Thyroid gland (tissue), 4 donors: ENCODE measurements around the gene IFNL4. TPM values are rescaled to one million over a fixed set of nuclear protein-coding genes. Genes with fewer than 3 reads are reported as not detected.

Source experiments
- DNase-seq, 2 donors: peaks; one replicate each; pipeline ENCODE4 v3.0.0-alpha.2; 2019
- H3K27ac ChIP-seq, 3 donors: fragments of 200-600 bp; sonication (generic); 1 replicate in 2 of 3; 2 replicates in 1 of 3; pipeline ENCODE4 v1.5.1; 2016 to 2019; ENCODE audit warnings: mild to moderate bottlenecking in 1 of 3, moderate library complexity in 1 of 3
- H3K27me3 ChIP-seq: fragments of 200-600 bp; sonication (generic); one replicate; pipeline ENCODE4 v1.5.1; 2019
- H3K36me3 ChIP-seq, 2 donors: fragments of 200-600 bp; sonication (generic); one replicate each; pipeline ENCODE4 v1.5.1; 2016 to 2019
- H3K4me1 ChIP-seq, 2 donors: fragments of 200-600 bp; sonication (generic); one replicate each; pipeline ENCODE4 v1.5.1; 2017 to 2019
- H3K4me3 ChIP-seq, 3 donors: fragments of 200-600 bp; sonication (generic); replicated peaks in 1 of 3; 1 replicate in 2 of 3; 2 replicates in 1 of 3; pipeline ENCODE4 v1.5.1; 2016; ENCODE audit warnings: mild to moderate bottlenecking in 1 of 3
- H3K9me3 ChIP-seq: fragments of 200-600 bp; sonication (generic); one replicate; pipeline ENCODE4 v1.5.1; 2017
- POLR2A ChIP-seq, 2 donors: fragments of 450-650 bp; IDR thresholded peaks; one replicate each; pipeline ENCODE4 v1.6.1; 2017; ENCODE audit warnings: antibody characterized with exemption in 2 of 2, mild to moderate bottlenecking in 2 of 2, moderate library complexity in 1 of 2
- WGBS, 2 donors: methylation state at CpG; one replicate each; pipeline ENCODE4 v1.1.5; 2017; 5-methylcytosine and 5-hydroxymethylcytosine counted together
- intact Hi-C: fragments of 100-400 bp; cut with DNase I; formaldehyde crosslinking; loops from one replicate; pipeline ENCODE4 v1.15.1; 2023
- total RNA-seq, 4 donors: library from RNA; depleted of rRNA; stranded (reverse); fragments of >200 nt; gene quantifications; one replicate each; pipeline ENCODE4 v1.2.3, GENCODE V29; 2016
- TF ChIP-seq, protein P1 (sequence below), 6 experiments: fragments of 200-600 bp in 3 of 6; fragments of 450-650 bp in 3 of 6; sonication (generic) in 3 of 6; IDR thresholded peaks; one replicate each; pipeline ENCODE4 v1.5.1; 2016 to 2019; ENCODE audit warnings: antibody characterized with exemption in 6 of 6, mild to moderate bottlenecking in 2 of 6, inconsistent platforms in 1 of 6, moderate library complexity in 1 of 6

The IFNL4 gene
- total RNA-seq, 4 donors from 2014 or later: not detected

- no peaks in the 10 kb centered on the region for H3K36me3 ChIP-seq
- DNase-seq: no peak
- H3K9me3 ChIP-seq: no peaks in the 10 kb centered on the region
- TF ChIP-seq POLR2A (IDR thresholded peaks at IDR 0.05): no peak
- TF ChIP-seq, protein P1, sequence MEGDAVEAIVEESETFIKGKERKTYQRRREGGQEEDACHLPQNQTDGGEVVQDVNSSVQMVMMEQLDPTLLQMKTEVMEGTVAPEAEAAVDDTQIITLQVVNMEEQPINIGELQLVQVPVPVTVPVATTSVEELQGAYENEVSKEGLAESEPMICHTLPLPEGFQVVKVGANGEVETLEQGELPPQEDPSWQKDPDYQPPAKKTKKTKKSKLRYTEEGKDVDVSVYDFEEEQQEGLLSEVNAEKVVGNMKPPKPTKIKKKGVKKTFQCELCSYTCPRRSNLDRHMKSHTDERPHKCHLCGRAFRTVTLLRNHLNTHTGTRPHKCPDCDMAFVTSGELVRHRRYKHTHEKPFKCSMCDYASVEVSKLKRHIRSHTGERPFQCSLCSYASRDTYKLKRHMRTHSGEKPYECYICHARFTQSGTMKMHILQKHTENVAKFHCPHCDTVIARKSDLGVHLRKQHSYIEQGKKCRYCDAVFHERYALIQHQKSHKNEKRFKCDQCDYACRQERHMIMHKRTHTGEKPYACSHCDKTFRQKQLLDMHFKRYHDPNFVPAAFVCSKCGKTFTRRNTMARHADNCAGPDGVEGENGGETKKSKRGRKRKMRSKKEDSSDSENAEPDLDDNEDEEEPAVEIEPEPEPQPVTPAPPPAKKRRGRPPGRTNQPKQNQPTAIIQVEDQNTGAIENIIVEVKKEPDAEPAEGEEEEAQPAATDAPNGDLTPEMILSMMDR (IDR thresholded peaks at IDR 0.05): no peak
- H3K27ac ChIP-seq: no peak overlapping the region
- no peak overlapping the region for H3K4me3 ChIP-seq
- no peaks in the 10 kb centered on the region for H3K27me3 ChIP-seq
- 20% methylated on average over 8 of the region's 8 CpGs for WGBS, 2 donors
- intact Hi-C loops: no loop called here
- H3K4me1 ChIP-seq: no peaks in the 10 kb centered on the region
These were observed 36.3 kb downstream of the IFNL4 start for GRCh38 chr19:39212375-39212742.

GRCh38 chr19:39211731-39212374, 36.8 kb downstream of the IFNL4 start:
- no peak for DNase-seq
- no peak overlapping the region for H3K27ac ChIP-seq
- H3K4me3 ChIP-seq: no peak overlapping the region
- no peaks in the 10 kb centered on the region for H3K9me3 ChIP-seq
- no peak for TF ChIP-seq POLR2A (IDR thresholded peaks at IDR 0.05)
- TF ChIP-seq, protein P1 (IDR thresholded peaks at IDR 0.05): no peak
- H3K4me1 ChIP-seq: no peaks in the 10 kb centered on the region
- intact Hi-C loops: no loop called here
- no peaks in the 10 kb centered on the region for H3K36me3 ChIP-seq
- no peaks in the 10 kb centered on the region for H3K27me3 ChIP-seq
- WGBS, 2 donors: 70 to 80% methylated on average over 13 of the region's 13 CpGs

DNA sequence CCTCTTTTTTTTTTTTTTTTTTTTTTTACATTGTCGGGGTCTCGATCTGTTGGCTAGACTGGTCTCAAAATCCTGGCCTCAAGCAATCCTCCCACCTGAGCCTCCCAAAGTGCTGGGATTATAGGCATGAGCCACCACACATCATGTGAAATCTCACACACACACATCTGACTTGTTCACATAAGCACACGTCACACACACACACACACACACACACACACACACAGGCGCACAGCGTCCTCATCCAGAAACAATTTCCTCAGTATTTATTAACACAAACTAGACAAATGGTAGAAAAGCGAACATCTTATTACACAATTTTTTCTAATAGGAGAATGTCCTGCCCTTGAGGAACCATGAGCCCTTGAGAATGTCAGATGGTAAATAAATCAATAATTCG, 39.5 kb downstream of the IFNL4 start:
- 87 to 88% methylated on average over 7 of the region's 7 CpGs for WGBS, 2 donors
- no peaks in the 10 kb centered on the region for H3K4me1 ChIP-seq
- H3K36me3 ChIP-seq: no peaks in the 10 kb centered on the region
- DNase-seq: no peak
- intact Hi-C loops: no loop called here
- no peak overlapping the region for H3K27ac ChIP-seq
- H3K27me3 ChIP-seq: no peaks in the 10 kb centered on the region
- no peak for TF ChIP-seq POLR2A (IDR thresholded peaks at IDR 0.05)
- TF ChIP-seq, protein P1 (IDR thresholded peaks at IDR 0.05): no peak
- H3K9me3 ChIP-seq: no peaks in the 10 kb centered on the region
- H3K4me3 ChIP-seq: no peak overlapping the region

DNA sequence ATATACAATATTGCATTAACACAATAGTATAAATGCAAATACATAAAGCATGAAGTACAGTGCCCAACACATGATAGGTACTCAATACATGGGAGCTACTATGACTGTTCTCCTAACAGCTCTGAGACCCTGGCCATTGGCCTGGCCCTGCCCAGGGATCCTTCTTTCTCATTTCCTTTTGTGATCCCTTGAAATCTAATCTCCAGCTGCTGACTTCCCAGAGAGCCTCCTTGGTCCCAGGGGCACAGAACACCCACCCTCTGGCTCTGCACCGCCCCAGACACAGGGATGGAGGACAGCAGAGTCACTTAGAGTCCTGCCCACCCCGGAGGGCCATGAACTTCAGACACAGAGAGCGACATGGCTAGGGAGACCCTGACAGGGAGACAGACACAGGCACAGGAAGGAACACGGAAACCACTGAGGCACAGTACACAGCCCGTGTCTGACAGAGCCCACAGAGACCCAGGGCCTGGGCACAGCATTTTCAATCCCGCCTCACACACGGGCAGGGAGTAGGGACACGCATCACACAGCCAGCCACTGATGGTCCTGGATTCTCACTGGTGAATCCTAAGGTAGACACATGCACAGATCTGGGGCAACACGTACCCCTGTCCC, 40.4 kb downstream of the IFNL4 start:
- WGBS, 2 donors: 75 to 80% methylated on average over 9 of the region's 9 CpGs
- Histone ChIP-seq H3K27me3 (peaks cover 9% of the 10 kb centered on the region), H3K4me1 (no peaks in the 10 kb centered on the region), H3K27ac (no peak overlapping the region), H3K9me3 (no peaks in the 10 kb centered on the region), H3K36me3 (no peaks in the 10 kb centered on the region), H3K4me3 (no peak overlapping the region)
- intact Hi-C loops: no loop called here
- TF ChIP-seq, protein P1 (IDR thresholded peaks at IDR 0.05): no peak
- no peak for DNase-seq

- H3K27ac ChIP-seq: no peak overlapping the region
- no peaks in the 10 kb centered on the region for H3K9me3 ChIP-seq
- TF ChIP-seq, protein P1 (IDR thresholded peaks at IDR 0.05): no peak
- TF ChIP-seq POLR2A (IDR thresholded peaks at IDR 0.05): no peak
- H3K36me3 ChIP-seq: no peaks in the 10 kb centered on the region
- H3K4me1 ChIP-seq: no peaks in the 10 kb centered on the region
- peaks cover 14% of the 10 kb centered on the region for H3K27me3 ChIP-seq
- H3K4me3 ChIP-seq: no peak overlapping the region
- intact Hi-C loops: no loop called here
- DNase-seq: no peak
- 76 to 80% methylated on average over 4 to 6 of the region's 6 CpGs for WGBS, 2 donors
These were observed 41.3 kb downstream of the IFNL4 start for GRCh38 chr19:39207293-39207836.
